HG03196 (cell line): ENCODE results near the gene CBFA2T3.
"Not testable (repeated sequence)": the region's sequence is repeated elsewhere in the genome, so short reads cannot be mapped to it uniquely, and the experiment has no call there.

Experiments used
- ATAC-seq: cut with Tn5 transposase; IDR thresholded peaks from one replicate; pipeline ENCODE4 v1.9.1; 2021; ENCODE audit not compliant: unreplicated experiment

The CBFA2T3 gene

GRCh38 chr16:89013111-89013510 lies 36.1 kb upstream of the CBFA2T3 start:
- no peak for ATAC-seq

DNA sequence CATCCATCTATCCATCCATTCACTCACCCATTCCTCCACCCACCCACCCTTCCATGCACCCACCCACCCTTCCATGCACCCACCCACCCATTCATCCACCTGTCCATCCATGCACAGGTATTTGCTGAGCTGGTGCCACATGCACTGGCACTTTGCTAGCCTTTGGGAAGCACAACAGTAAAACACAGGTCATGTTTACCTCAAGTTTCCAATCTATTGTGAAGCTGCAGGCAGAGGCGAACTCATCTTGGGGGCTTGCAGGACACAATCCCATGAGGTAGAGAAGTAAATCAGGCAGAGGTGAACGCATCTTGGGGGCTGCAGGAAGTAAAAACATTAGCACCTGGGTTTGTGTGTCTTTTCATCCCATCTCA lies 35.6 kb upstream of the CBFA2T3 start:
- no peak for ATAC-seq

GRCh38 chr16:89011909-89012621 lies 35.1 kb upstream of the CBFA2T3 start:
- no peak for ATAC-seq

- no peak for ATAC-seq
Measured at GRCh38 chr16:89010210-89010925, 33.4 kb upstream of the CBFA2T3 start.

DNA sequence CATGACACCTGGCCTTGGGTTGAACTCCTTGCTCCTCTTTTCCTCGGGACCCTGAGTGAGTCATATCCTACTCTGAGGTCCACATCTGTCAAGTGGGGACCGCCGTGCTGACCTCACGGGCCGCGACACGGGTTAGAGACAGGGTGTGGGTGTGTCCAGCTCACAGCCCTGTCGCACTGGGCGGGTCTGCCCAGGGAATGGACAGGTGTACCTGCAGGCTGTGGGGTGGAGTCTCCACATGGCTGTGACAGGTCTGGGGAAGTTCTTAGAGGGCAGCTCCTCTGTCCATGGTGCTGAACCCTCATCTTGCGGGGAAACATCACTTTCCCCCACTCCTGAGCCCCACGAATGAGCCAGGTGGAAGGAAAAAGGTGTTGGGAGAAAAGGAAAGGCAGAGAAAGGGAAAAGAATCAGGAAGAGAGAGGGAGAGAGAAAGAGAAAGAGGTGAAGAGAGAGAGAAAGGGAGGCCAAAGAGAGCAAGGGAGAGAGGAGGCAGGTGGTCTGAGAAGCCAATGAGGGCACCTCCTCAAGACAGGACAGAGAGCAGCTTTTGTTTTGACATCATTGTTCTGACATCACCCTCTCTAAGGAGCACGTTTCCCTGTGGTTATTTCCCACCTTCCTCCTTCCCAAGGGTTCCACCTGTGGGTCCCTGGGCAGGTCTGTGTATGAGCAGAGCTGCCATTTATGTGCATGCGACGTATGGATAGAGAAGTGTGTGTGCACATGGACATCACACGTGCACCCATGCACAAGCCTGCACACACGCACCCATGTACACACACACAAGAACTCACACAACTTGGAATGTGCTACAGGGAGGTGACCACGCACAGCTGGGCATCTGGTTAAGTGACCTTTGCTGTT lies 32.6 kb upstream of the CBFA2T3 start:
- ATAC-seq, result no peak

GRCh38 chr16:89008796-89009195 lies 31.8 kb upstream of the CBFA2T3 start:
- ATAC-seq, result not testable (repeated sequence)

GRCh38 chr16:89007371-89008249 lies 30.6 kb upstream of the CBFA2T3 start:
- no peak for ATAC-seq

DNA sequence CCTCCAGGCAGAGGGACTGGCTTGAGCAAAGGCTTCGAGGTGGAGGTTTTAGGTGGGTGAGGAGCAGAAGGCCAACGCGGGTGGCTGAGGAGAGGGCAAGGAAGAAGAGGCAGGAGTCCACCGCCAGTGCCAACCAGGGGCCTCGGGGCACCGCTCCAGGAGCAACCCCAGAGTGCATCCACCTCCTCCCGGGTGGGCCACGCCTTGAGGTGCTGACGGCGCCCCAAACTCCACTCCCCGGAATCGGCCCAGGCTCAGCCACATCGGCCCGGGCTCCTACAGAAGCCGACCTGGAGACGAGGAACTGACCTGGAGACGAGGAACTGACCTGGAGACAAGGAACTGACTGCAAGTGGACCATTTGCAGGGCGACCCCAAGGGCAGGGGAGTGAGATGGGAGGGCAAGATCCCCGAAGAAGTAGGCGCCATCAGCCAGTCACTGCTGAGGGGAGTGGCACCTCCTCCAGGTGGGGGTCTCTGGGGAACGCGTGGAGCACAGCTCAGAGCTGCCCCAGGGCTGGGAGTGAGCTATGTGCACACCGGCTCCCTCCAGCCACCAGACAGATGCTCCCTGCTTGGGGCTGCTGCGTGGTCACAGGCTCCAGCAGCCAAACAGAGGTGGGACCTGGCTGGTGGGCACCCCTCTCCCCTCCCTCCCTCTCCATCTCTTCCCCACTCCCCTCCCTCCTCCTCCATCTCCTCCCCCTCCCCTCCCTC lies 29.2 kb upstream of the CBFA2T3 start:
- no peak for ATAC-seq

DNA sequence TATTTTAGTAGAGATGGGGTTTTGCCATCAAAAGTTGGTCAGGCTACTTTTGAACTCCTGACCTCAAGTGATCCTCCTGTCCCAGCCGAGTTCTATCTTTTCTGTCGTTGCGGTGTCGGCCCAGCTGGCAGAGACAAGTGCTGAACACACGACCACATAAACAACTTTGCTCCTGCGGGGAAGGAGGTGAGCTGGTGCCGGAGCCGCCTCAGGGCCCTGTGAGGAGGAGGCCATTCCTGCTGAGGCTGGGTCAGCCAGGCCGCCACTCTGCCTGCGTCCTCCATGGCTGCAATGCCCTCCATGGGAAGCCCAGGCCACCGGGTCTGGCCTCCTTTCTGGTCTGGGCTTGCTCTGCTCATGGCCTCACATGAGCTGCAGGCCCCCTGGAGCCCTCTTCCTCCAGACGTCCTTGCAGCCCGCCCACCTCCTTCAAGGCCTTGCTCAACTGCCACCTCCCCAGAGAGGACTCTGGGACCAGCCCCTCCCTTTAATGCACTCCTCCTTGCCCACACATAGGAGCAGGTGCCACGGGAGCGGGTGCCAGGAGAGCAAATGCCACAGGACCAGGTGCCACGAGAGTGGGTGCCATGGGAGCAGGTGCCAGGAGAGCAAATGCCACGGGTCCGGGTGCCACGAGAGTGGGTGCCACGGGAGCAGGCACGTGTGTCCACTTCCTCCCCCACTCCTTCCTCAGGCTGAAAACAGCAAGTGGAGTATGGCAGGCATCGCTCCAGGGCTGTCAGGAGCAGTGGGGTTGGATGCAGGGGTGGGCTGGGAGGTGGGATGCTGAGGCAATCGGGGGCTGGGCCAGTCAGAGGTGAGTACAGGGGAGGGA lies 28.4 kb upstream of the CBFA2T3 start:
- no peak for ATAC-seq

DNA sequence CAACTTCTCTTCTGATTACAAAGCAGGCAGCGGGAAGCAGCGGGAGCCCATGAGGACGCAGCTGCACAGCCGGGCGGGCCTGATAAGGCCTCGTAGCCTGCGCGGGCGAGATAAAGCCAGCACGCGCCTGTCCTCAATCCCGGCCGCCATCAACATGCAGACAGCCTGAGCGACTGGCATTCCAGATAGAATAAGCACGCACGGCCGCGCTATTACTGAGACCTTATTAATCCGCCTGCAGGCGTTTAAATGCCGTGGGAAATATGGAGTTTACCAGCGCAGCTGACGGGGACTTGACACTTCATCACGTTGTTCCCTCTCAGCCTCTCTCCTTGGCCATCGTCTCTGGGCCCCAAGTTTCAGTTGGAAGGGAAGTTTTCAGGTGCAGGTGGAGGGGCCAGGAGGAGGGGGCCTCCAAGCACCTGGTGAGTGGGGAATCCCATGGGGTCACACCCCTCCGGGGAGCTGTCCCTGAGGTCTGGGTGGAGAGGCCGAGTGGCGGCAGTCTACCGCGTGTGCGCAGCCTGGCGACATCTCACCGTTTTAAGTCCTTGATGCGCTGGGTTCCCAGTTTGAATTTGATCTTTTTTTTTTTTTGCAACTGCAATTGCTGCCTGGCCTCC lies 27.3 kb upstream of the CBFA2T3 start:
- no peak for ATAC-seq

- ATAC-seq, result no peak
Measured at GRCh38 chr16:89003831-89004208, 26.8 kb upstream of the CBFA2T3 start.

DNA sequence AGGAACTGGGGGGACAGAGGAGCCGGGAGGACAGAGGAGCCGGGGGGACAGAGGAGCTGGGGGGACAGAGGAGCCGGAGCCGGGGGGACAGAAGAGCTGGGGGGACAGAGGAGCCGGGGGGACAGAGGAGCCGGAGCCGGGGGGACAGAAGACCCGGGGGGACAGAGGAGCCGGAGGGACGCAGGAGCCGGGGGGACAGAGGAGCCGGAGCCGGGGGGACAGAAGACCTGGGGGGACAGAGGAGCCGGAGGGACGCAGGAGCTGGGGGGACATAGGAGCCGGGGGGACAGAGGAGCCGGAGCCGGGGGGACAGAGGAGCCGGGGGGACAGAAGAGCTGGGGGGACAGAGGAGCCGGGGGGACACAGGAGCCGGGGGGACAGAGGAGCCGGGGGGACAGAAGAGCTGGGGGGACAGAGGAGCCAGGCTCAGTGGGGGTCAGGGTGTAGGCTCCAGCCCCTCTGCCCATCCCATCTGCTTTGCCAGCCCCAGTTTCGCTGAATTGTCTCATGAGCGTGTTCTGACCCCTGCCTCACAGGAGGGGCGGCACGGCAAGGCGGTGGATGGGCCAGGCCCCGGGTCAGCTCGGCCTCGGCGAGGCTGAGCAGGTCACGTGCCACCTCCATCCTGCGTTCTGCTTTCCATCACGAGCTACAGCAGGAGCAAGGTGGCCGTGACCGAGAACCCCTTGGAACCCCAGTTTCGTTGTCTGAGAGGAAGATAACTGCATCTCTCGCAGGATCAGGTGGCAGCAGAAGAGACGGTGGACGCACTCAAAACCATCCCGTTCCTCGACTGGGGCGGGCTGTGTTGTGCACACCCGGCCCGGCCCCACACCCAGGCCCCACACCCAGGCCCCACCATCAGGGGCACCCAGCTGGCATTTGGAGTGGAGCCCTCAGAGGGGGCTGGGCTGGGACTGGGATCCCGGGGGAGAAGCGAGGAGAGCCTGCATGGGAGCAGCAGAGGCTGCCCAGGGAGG lies 26.1 kb upstream of the CBFA2T3 start:
- ATAC-seq, result no peak

- ATAC-seq, result not testable (repeated sequence)
Measured at GRCh38 chr16:89002081-89002480, 25.1 kb upstream of the CBFA2T3 start.

DNA sequence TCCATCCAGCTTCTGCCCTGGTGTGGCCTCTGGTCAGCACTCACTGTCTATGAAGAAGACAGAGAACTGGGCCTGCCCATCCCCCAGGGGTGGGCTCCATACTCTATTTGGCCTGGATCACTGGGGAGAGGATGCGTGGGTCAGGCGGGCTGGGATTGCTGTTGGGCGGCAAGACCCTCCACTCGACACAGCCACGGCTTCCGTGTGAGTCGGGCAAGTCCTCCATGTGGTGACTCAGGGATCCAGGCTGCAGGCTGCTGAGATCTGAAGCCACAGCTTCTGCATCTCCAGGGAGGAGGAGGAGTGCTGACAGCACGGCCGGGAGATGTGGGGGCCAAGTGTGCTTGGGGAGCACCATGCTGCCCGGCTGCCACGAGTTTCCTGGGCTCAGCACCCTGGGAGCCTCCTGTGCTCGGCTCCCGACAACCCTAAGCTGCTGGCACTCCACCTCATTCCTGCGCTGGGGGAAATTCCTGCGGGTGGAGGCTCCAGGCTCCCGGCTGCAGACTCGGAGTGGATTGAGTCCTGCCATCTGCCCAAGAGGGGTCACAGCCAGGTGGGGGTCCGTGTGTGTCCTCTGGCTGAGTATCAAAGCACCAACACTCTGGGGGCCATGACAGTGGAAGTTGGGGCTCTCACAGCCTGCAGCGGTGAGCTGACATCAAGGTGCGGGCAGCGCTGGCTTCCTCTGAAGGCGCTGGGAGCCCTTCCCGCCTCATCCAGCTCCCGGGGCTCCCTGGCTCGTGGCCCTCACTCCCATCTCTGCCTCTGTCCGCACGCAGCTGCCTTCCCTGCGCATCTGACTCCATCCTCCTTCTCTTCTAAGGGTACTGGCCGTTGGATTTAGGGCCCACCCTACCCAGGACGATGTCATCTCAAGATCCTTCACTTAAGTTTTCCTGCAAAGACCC lies 24.4 kb upstream of the CBFA2T3 start:
- ATAC-seq, result no peak

DNA sequence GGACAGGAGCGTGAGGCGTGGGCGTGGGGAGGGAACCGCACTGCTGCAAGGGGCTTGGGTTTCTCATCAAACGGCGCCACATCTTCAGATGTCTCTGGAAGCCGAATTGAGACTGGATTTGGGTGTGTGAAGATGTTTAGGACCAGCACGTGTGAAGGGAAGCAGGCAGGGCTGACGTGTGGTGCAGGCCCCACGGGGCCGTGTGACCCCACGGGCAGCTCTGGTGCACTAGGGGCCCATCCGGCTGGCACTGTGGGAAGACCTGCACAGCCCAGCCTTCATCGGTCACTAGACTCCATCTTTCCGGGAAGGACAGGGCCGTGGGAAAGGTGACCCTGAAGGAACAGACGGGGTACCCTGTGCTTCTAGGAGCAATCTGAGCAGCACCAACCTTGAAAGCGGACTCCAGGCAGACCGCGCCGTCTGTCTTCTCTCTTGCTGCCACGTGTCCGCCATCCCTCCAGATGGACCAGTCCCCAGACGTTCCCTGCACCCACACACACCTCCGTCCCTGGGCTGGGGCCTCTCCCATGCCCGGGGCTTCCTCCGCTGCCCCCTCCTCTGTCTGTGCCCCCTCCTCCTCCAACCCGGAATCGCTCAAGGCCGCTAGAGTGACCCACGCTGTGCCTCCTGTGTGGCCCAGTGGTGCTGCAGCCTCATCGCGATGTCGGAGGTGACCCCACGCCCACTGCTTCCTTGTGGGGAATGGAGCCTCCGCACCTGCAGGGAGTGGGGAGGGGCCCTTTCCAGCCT lies 23.4 kb upstream of the CBFA2T3 start:
- no peak for ATAC-seq
